Nephron progenitor cell (in vitro differentiated cells): ENCODE results near the gene PITX2.

Experiments used
- DNase-seq: peaks from one replicate; pipeline ENCODE4 v3.0.0; 2021
- H3K27ac Mint-ChIP-seq: 2 replicates; pipeline ENCODE4 v1.8.0; 2021; ENCODE audit warnings: mild to moderate bottlenecking, moderate library complexity, mixed read lengths
- H3K27me3 Mint-ChIP-seq: 2 replicates; pipeline ENCODE4 v1.8.0; 2021; ENCODE audit warnings: mild to moderate bottlenecking, low read depth, mixed read lengths; ENCODE audit not compliant: poor library complexity
- H3K36me3 Mint-ChIP-seq: 2 replicates; pipeline ENCODE4 v1.8.0; 2021; ENCODE audit warnings: low read depth, mixed read lengths
- H3K4me1 Mint-ChIP-seq: 2 replicates; pipeline ENCODE4 v1.8.0; 2021; ENCODE audit warnings: mixed read lengths
- H3K4me3 Mint-ChIP-seq: 2 replicates; pipeline ENCODE4 v1.8.0; 2021; ENCODE audit warnings: mild to moderate bottlenecking, moderate library complexity, mixed read lengths
- H3K9me3 Mint-ChIP-seq: 2 replicates; pipeline ENCODE4 v1.8.0; 2021; ENCODE audit warnings: mild to moderate bottlenecking, moderate library complexity, mixed read lengths
- TF ChIP-seq, protein P1 (sequence below): fragments of 200-600 bp; sonication (generic); IDR thresholded peaks from 2 replicates; pipeline ENCODE4 v1.5.0; 2021; ENCODE audit warnings: antibody characterized with exemption

Gene PITX2

DNA sequence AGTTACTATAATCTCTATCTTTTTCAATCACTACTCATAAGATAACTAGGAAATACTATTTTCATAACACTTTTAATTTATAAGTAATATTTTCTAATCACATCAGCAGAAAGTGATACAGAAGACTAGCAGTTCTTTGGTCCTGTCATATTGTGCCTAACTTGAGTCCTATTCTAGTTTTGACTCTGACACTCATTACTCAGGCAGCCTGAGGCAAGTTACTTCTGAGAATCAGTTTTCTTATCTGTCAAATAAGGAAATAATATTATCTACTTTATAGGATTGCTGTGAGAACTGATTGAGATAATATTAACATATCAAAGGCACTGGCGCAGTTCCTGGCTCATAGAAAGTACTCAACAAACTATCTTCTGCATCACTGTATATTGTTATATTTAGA lies 17.8 kb downstream of the PITX2 start:
- Mint-ChIP-seq H3K27ac (no peak overlapping the region), H3K4me1 (peaks cover 41% of the 10 kb centered on the region), H3K27me3 (peaks cover 17% of the 10 kb centered on the region), H3K36me3 (peaks cover 24% of the 10 kb centered on the region), H3K9me3 (peaks cover 5% of the 10 kb centered on the region), H3K4me3 (no peak overlapping the region)
- DNase-seq: no peak
- TF ChIP-seq, protein P1, sequence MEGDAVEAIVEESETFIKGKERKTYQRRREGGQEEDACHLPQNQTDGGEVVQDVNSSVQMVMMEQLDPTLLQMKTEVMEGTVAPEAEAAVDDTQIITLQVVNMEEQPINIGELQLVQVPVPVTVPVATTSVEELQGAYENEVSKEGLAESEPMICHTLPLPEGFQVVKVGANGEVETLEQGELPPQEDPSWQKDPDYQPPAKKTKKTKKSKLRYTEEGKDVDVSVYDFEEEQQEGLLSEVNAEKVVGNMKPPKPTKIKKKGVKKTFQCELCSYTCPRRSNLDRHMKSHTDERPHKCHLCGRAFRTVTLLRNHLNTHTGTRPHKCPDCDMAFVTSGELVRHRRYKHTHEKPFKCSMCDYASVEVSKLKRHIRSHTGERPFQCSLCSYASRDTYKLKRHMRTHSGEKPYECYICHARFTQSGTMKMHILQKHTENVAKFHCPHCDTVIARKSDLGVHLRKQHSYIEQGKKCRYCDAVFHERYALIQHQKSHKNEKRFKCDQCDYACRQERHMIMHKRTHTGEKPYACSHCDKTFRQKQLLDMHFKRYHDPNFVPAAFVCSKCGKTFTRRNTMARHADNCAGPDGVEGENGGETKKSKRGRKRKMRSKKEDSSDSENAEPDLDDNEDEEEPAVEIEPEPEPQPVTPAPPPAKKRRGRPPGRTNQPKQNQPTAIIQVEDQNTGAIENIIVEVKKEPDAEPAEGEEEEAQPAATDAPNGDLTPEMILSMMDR: no peak

DNA sequence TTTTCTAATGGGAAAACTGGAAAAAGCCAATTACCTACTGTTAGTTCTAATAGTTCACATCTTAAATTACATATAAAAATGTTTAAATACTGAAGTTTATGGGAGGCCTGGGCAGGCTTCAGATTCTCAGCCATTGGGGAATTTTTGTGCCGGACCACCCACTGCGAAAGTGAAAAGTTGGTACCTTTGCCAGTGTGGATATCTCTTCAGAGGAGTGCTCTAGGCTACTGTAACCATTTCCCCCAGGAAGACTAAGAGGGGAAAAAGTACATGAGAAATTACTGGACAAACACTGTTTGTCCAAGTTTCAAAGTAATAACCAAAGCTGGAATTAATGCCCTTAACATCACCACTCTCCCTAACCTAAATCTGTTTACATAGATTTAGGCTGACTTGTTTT lies 20.8 kb downstream of the PITX2 start:
- no peak overlapping the region for H3K4me3 Mint-ChIP-seq
- H3K4me1 Mint-ChIP-seq: peaks cover 17% of the 10 kb centered on the region
- H3K9me3 Mint-ChIP-seq: peaks cover 30% of the 10 kb centered on the region
- TF ChIP-seq, protein P1: no peak
- H3K36me3 Mint-ChIP-seq: peaks cover 48% of the 10 kb centered on the region
- H3K27ac Mint-ChIP-seq: no peak overlapping the region
- DNase-seq: no peak
- H3K27me3 Mint-ChIP-seq: peaks cover 13% of the 10 kb centered on the region

DNA sequence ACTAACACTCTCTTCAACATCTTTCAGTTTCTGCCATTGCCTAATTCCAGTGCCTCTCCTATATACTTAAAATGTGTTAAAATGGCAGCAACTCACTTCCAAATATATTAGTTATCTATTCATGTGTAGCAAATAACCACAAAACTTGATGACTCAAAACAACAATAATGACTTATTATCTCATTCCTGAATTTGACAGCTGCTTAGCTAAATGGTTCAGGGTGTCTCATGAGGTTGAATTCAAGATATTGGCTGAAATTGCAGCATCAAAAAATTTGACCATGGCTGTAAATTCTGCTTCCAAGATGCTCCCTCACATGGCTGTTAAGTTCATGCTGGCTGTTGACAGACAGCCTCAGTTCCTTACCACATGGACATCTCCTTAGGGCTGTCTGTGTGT lies 25.3 kb downstream of the PITX2 start:
- Mint-ChIP-seq H3K36me3 (peaks cover 76% of the 10 kb centered on the region), H3K4me3 (no peak overlapping the region), H3K9me3 (peaks cover 46% of the 10 kb centered on the region), H3K4me1 (no peaks in the 10 kb centered on the region), H3K27me3 (peaks cover 13% of the 10 kb centered on the region), H3K27ac (no peak overlapping the region)
- TF ChIP-seq, protein P1: no peak
- no peak for DNase-seq

DNA sequence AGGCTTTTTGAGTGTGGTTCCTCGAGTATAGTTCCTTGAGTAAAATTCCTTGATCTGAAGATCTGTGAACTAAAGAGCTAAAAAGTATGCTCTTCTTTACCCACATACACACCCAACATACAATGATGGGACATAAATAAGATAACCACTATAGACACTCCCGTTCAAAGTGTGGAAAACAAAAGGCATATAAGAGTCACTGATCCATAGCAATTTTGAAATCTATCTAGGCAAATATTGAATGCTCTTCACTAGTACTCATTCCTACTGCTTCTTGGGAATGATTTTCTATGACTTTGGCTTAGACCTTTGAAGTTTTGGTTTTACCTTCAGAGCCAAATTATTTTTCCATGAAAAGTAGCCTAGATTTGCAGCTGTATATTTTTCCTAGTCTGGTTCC lies 26.4 kb downstream of the PITX2 start:
- TF ChIP-seq, protein P1: no peak
- H3K4me1 Mint-ChIP-seq: no peaks in the 10 kb centered on the region
- H3K27ac Mint-ChIP-seq: no peak overlapping the region
- no peak overlapping the region for H3K4me3 Mint-ChIP-seq
- H3K9me3 Mint-ChIP-seq: peaks cover 46% of the 10 kb centered on the region
- peaks cover 68% of the 10 kb centered on the region for H3K36me3 Mint-ChIP-seq
- no peak for DNase-seq
- H3K27me3 Mint-ChIP-seq: peaks cover 10% of the 10 kb centered on the region

DNA sequence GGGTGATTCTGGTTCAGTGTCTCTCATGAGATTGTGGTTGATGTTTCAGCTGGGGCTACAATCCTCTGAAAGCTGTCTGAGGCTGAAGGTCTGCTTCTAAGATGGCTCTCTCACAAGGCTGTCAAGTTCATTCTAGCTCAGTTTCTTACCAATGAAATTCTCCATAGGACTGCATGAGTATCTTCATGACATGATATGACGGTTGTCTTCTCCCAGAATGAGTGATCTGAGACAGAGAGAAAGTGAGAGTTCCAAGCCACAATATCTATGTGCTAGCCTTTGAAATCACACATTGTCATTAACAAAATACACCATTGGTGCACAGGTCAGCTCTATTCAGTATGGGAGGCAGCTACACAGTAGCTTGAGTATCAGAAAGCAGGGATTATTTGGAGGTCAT lies 27.3 kb downstream of the PITX2 start:
- Mint-ChIP-seq H3K9me3 (peaks cover 43% of the 10 kb centered on the region), H3K27ac (no peak overlapping the region), H3K27me3 (peaks cover 9% of the 10 kb centered on the region), H3K4me3 (no peak overlapping the region), H3K4me1 (no peaks in the 10 kb centered on the region), H3K36me3 (peaks cover 62% of the 10 kb centered on the region)
- TF ChIP-seq, protein P1: no peak
- no peak for DNase-seq

DNA sequence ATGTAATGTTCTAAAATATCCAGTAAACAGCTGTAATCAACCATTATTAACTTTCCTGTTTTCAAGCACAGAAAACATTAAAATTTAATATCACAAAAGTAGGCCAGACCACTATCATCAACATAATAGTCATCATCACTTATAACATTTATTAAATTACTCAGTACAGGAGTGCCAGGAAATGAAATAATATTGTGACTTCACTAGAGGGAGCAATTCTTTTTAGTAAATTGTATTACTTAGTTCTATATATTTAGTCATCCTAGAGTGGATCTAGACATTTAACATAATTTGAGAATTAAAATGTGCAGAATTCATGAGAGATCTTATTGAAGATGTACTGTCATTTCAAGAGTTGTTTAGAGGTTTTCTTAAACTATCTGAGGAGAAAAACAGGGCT lies 33.6 kb downstream of the PITX2 start:
- no peaks in the 10 kb centered on the region for H3K27me3 Mint-ChIP-seq
- H3K4me1 Mint-ChIP-seq: no peaks in the 10 kb centered on the region
- H3K36me3 Mint-ChIP-seq: peaks cover 12% of the 10 kb centered on the region
- TF ChIP-seq, protein P1: no peak
- no peak for DNase-seq
- no peak overlapping the region for H3K27ac Mint-ChIP-seq
- peaks cover 6% of the 10 kb centered on the region for H3K9me3 Mint-ChIP-seq
- no peak overlapping the region for H3K4me3 Mint-ChIP-seq
